ENCODE results near the gene SLC4A1AP. TPM values are rescaled to one million over a fixed set of nuclear protein-coding genes. Genes with fewer than 3 reads are reported as not detected.
"Not testable (repeated sequence)": the region's sequence is repeated elsewhere in the genome, so short reads cannot be mapped to it uniquely, and the experiment has no call there.

Gene SLC4A1AP
- polyA plus RNA-seq, 1 of the 3 experiments (the other 2 are of a cell fraction): 9.4 TPM

GRCh38 chr2:27683390-27684071 is 19.8 kb downstream of the SLC4A1AP start (continued):
- TF ChIP-seq TAF1 (IDR thresholded peaks at IDR 0.05; ENCODE audit: borderline replicate concordance, low read depth, low read length) (no peak), YY1 (IDR thresholded peaks at IDR 0.05; ENCODE audit: low read depth) (peak; percentile 19; the same call in 1 of the 2 replicates), USF2 (IDR thresholded peaks at IDR 0.05; ENCODE audit: borderline replicate concordance, low read depth, low read length) (no peak), CTCF (IDR thresholded peaks at IDR 0.05) (peak; percentile 100), EP300 (IDR thresholded peaks at IDR 0.05; ENCODE audit: borderline replicate concordance in 1 of 2, low read depth in 1 of 2, low read length in 1 of 2) (no peak), IRF3 (IDR thresholded peaks at IDR 0.05; ENCODE audit: low read depth, low read length) (no peak), SIN3A (IDR thresholded peaks at IDR 0.05; ENCODE audit: borderline replicate concordance, low read depth, low read length) (peak; percentile 60; the same call in 1 of the 2 replicates), MEF2A (IDR thresholded peaks at IDR 0.05; ENCODE audit: borderline replicate concordance, low read depth) (no peak), RAD21 (IDR thresholded peaks at IDR 0.05; ENCODE audit: low read length) (peak; percentile 83), SMC3 (IDR thresholded peaks at IDR 0.05; ENCODE audit: low read depth, low read length) (peak; percentile 67), FOXJ3 (CRISPR knock-in tag; IDR thresholded peaks at IDR 0.05) (no peak), TEAD4 (IDR thresholded peaks at IDR 0.05; ENCODE audit: borderline replicate concordance, insufficient read depth) (0 out of 2 replicates have a peak, but pooled peaks have one; percentile 65), GABPA (IDR thresholded peaks at IDR 0.05; ENCODE audit: low read depth) (peak; percentile 21; the same call in 1 of the 2 replicates)

GRCh38 chr2:27685006-27685405 is 21.3 kb downstream of the SLC4A1AP start:
- H4K20me1 ChIP-seq (ENCODE audit: insufficient read depth); H3K9ac ChIP-seq; H2AFZ ChIP-seq (ENCODE audit: low read depth); H3K27ac ChIP-seq (ENCODE audit: low read depth in 2 of 2, low read length in 1 of 2); H3K27me3 ChIP-seq (ENCODE audit: insufficient read depth); H3K4me2 ChIP-seq; H3K9me3 ChIP-seq; H3K4me3 ChIP-seq (ENCODE audit: low read depth in 2 of 2, low read length in 1 of 2); POLR2A ChIA-PET; H3K79me2 ChIP-seq (ENCODE audit: insufficient read depth); DNase-seq; H3K9me2 ChIP-seq: not testable (repeated sequence)
- Histone ChIP-seq H3K36me3 (replicated peaks in 1 of 2; ENCODE audit: control insufficient read depth in 1 of 2, insufficient read depth in 2 of 2, low read length in 1 of 2) (peaks cover 42 to 49% of the 10 kb centered on the region in 2 experiments), H3F3A (replicated peaks; ENCODE audit: insufficient read depth) (peaks cover 28% of the 10 kb centered on the region), H3K4me1 (ENCODE audit: control insufficient read depth in 1 of 2, insufficient read depth in 2 of 2, low read depth in 1 of 2, low read length in 1 of 2) (peaks cover 0 to 19% of the 10 kb centered on the region in 2 experiments; a peak in 2 of 4 replicates)
- 86% methylated on average over 1 of the region's 1 CpG for WGBS (ENCODE audit: low lambda C conversion rate)
- CTCF ChIA-PET: interaction anchor here (1.4 to 17.5 kb wide), 7 partner anchors 15 to 251 kb away, joined by 3 to 333 read pairs (median 19); partner anchors contain the start of genes CCDC121, FNDC4, GPN1 and SLC4A1AP

All from SK-N-SH (cell line).